Parathyroid adenoma (tissue), 2 donors: Measurements from ENCODE around the gene ADH4.
"Not testable (repeated sequence)": the region's sequence is repeated elsewhere in the genome, so short reads cannot be mapped to it uniquely, and the experiment has no call there.

Experiments
- H2AFZ ChIP-seq: fragments of 300-600 bp; sonication (generic); one replicate; pipeline ENCODE4 v1.7.0; 2017; ENCODE audit warnings: antibody characterized with exemption, mild to moderate bottlenecking
- H3K27ac ChIP-seq: fragments of 300-600 bp; sonication (generic); one replicate; pipeline ENCODE4 v1.7.0; 2017
- H3K27me3 ChIP-seq: fragments of 300-600 bp; sonication (generic); one replicate; pipeline ENCODE4 v1.7.0; 2017; ENCODE audit warnings: low read length; ENCODE audit not compliant: control insufficient read depth, insufficient read depth
- H3K36me3 ChIP-seq: fragments of 300-600 bp; sonication (generic); one replicate; pipeline ENCODE4 v1.7.0; 2017; ENCODE audit warnings: low read length; ENCODE audit not compliant: control insufficient read depth, insufficient read depth
- H3K4me1 ChIP-seq: fragments of 300-600 bp; sonication (generic); one replicate; pipeline ENCODE4 v1.7.0; 2017; ENCODE audit warnings: control low read depth
- H3K4me2 ChIP-seq: fragments of 300-600 bp; sonication (generic); one replicate; pipeline ENCODE4 v1.7.0; 2017; ENCODE audit warnings: low read length
- H3K4me3 ChIP-seq: fragments of 300-600 bp; sonication (generic); one replicate; pipeline ENCODE4 v1.7.0; 2017; ENCODE audit warnings: low read depth, low read length
- H3K79me2 ChIP-seq: fragments of 300-600 bp; sonication (generic); one replicate; pipeline ENCODE4 v1.7.0; 2017; ENCODE audit warnings: control low read depth
- H3K9ac ChIP-seq: fragments of 300-600 bp; sonication (generic); one replicate; pipeline ENCODE4 v1.7.0; 2017; ENCODE audit warnings: mild to moderate bottlenecking
- H3K9me3 ChIP-seq: fragments of 300-600 bp; sonication (generic); one replicate; pipeline ENCODE4 v1.7.0; 2017; ENCODE audit warnings: low read length; ENCODE audit not compliant: control insufficient read depth
- TF ChIP-seq, protein P1 (sequence below): fragments of 300-600 bp; sonication (generic); IDR thresholded peaks from one replicate; pipeline ENCODE4 v1.7.0; 2017; ENCODE audit warnings: antibody characterized with exemption, mild to moderate bottlenecking
- donor health status: primary hyperparathyroidism.

Gene ADH4

DNA sequence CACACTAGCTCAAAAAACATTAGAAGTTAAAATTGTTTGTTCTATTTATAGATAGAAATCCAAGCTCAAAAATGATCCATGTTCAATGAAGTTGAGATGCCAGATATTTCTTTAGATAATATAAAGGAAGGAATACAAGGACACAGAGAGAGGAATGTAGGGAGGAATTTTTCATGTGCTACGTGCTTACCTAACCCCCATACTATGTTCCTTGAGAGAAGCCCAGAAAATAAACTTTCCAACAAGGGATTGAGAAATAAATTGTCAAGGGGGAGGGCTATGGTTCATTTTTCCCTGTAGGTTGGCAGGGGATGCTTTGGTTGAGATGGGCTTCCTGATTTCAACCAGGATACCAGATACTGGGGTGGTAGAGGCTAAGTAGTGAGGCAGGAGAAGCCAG is 39.9 kb downstream of the ADH4 start:
- no peaks in the 10 kb centered on the region for H3K27me3 ChIP-seq
- H3K4me2 ChIP-seq = no peak overlapping the region
- no peak overlapping the region for H3K27ac ChIP-seq
- H3K79me2 ChIP-seq = no peaks in the 10 kb centered on the region
- H2AFZ ChIP-seq = no peak overlapping the region
- no peaks in the 10 kb centered on the region for H3K9me3 ChIP-seq
- TF ChIP-seq, protein P1, sequence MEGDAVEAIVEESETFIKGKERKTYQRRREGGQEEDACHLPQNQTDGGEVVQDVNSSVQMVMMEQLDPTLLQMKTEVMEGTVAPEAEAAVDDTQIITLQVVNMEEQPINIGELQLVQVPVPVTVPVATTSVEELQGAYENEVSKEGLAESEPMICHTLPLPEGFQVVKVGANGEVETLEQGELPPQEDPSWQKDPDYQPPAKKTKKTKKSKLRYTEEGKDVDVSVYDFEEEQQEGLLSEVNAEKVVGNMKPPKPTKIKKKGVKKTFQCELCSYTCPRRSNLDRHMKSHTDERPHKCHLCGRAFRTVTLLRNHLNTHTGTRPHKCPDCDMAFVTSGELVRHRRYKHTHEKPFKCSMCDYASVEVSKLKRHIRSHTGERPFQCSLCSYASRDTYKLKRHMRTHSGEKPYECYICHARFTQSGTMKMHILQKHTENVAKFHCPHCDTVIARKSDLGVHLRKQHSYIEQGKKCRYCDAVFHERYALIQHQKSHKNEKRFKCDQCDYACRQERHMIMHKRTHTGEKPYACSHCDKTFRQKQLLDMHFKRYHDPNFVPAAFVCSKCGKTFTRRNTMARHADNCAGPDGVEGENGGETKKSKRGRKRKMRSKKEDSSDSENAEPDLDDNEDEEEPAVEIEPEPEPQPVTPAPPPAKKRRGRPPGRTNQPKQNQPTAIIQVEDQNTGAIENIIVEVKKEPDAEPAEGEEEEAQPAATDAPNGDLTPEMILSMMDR = no peak
- no peak overlapping the region for H3K9ac ChIP-seq
- H3K36me3 ChIP-seq = no peaks in the 10 kb centered on the region
- no peak overlapping the region for H3K4me3 ChIP-seq
- H3K4me1 ChIP-seq = no peaks in the 10 kb centered on the region

DNA sequence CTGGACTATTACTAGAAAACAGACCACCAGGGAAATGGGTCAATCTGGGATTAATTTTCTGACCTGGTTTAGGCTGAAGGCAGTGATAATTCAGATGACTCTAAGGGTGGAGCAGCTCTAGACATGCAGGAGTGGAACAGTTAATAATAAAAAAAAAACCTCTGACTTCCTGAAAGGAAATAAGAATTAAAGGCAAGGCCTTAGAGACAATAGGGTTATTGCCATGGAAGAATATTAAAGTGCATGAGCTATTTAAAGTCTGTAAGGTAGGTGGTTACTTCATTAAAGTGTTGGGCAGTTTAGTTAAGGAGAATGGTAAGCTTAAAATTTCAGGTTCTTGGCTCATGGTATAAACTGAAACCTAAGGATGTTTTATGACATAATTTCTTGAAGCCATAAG is 40.9 kb downstream of the ADH4 start:
- H3K27ac ChIP-seq = no peak overlapping the region

DNA sequence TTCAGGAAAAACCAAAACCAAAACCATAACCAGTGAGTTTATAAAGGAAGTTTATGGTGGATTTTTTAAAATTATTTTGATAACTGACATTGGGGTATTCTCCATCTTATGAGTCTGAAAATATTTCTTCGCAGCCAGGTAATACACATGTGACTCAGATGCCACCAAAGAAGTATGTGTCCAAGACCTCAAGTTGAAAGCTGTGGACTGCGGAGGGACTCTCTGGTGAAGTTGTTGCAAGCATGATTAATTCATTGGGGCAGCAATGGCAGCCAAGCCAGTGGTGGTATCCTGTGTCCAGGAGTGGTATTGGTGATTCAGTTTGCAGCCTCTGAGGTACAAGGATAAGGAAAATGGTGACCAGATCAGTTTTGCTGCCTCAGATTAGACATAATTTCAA is 41.5 kb downstream of the ADH4 start:
- H3K36me3 ChIP-seq = no peaks in the 10 kb centered on the region
- H3K4me3 ChIP-seq = no peak overlapping the region
- no peaks in the 10 kb centered on the region for H3K9me3 ChIP-seq
- TF ChIP-seq, protein P1 = no peak
- no peak overlapping the region for H3K27ac ChIP-seq
- H3K27me3 ChIP-seq = no peaks in the 10 kb centered on the region
- H3K9ac ChIP-seq = no peak overlapping the region
- H3K79me2 ChIP-seq = no peaks in the 10 kb centered on the region
- no peak overlapping the region for H2AFZ ChIP-seq
- no peaks in the 10 kb centered on the region for H3K4me1 ChIP-seq
- no peak overlapping the region for H3K4me2 ChIP-seq

More for the DNA sequence above, 40.9 kb downstream of the ADH4 start:
- Histone ChIP-seq H3K9me3 (no peaks in the 10 kb centered on the region), H3K27me3 (no peaks in the 10 kb centered on the region), H2AFZ (no peak overlapping the region), H3K4me3 (no peak overlapping the region), H3K4me1 (no peaks in the 10 kb centered on the region), H3K79me2 (no peaks in the 10 kb centered on the region), H3K9ac (no peak overlapping the region), H3K4me2 (no peak overlapping the region), H3K36me3 (no peaks in the 10 kb centered on the region)
- TF ChIP-seq, protein P1 = no peak

DNA sequence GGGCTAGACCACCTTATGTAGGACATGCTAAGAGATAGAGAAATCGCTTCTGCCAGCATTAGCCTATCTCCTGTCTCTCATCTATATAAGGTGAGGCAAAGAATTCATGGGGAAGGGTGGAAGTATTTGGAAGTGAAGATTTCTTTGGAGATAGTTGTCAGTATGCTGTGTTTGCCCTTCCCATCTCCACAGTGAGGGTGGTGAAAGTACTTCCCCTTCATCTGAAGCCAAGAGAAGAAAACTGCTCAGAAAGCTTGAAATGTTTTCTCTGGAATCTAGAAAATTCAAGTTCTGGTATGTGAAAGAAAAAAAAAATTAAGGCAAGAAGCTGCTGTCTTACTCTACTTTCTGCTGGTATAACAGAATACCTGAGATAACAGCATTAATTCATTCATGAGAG is 43.2 kb downstream of the ADH4 start:
- TF ChIP-seq, protein P1 = no peak
- H2AFZ ChIP-seq = no peak overlapping the region
- H3K4me3 ChIP-seq = no peak overlapping the region
- no peaks in the 10 kb centered on the region for H3K36me3 ChIP-seq
- H3K27me3 ChIP-seq = no peaks in the 10 kb centered on the region
- no peaks in the 10 kb centered on the region for H3K9me3 ChIP-seq
- H3K9ac ChIP-seq = no peak overlapping the region
- H3K27ac ChIP-seq = no peak overlapping the region
- H3K79me2 ChIP-seq = no peaks in the 10 kb centered on the region
- no peak overlapping the region for H3K4me2 ChIP-seq
- no peaks in the 10 kb centered on the region for H3K4me1 ChIP-seq

DNA sequence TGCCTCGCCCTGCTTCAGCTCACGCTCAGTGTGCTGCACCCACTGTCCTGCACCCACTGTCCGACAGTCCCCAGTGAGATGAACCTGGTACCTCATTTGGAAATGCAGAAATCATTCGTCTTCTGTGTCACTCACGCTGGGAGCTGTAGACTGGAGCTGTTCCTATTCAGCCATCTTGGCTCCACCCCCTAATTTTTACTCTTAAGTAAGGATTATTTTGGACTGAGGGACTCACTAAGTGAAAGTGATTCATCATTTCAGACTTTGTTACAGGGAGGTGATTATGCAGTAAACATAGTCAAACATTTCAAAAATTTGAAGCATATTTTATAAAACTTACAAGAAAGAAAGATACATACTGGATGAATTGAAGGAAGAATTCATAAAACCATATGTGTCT is 44.3 kb downstream of the ADH4 start:
- not testable (repeated sequence) for H3K36me3 ChIP-seq, H3K9me3 ChIP-seq, H3K4me1 ChIP-seq, H3K79me2 ChIP-seq, H3K4me3 ChIP-seq, H3K27me3 ChIP-seq, H3K9ac ChIP-seq, H2AFZ ChIP-seq, H3K4me2 ChIP-seq, H3K27ac ChIP-seq
